ENCODE measurements around the gene LDB2.
"Not testable (repeated sequence)": the region's sequence is repeated elsewhere in the genome, so short reads cannot be mapped to it uniquely, and the experiment has no call there.

GRCh38 chr4:16557316-16557715 is 341.1 kb downstream of the LDB2 start:
- TF ChIP-seq EZH2phosphoT487 (IDR thresholded peaks at IDR 0.05; ENCODE audit: borderline replicate concordance, low read length); CTCF (IDR thresholded peaks at IDR 0.05; ENCODE audit: low read depth, low read length, poor library complexity, severe bottlenecking): not testable (repeated sequence)
